GM12892 (cell line): ENCODE measurements around the gene OSBPL6.

Experiments
- POLR2A ChIP-seq: IDR thresholded peaks from 2 replicates; pipeline ENCODE4 v1.6.1; 2011; ENCODE audit warnings: low read depth, low read length, control low read depth
- POLR2AphosphoS5 ChIP-seq: IDR thresholded peaks from 2 replicates; pipeline ENCODE4 v1.6.1; 2011; ENCODE audit warnings: low read depth, low read length, control low read depth
- TAF1 ChIP-seq: IDR thresholded peaks from 2 replicates; pipeline ENCODE4 v1.6.1; 2011; ENCODE audit warnings: low read depth, mild to moderate bottlenecking, control low read depth, low read length, borderline replicate concordance

GRCh38 chr2:178409261-178409660 lies 214.9 kb downstream of the OSBPL6 start:
- TF ChIP-seq POLR2A (no peak), POLR2AphosphoS5 (no peak), TAF1 (no peak)
